SKM-1 (cell line): ENCODE results near the gene DBF4.
"Not testable (repeated sequence)": the region's sequence is repeated elsewhere in the genome, so short reads cannot be mapped to it uniquely, and the experiment has no call there.

Experiments used
- DNase-seq: peaks from one replicate; lab custom pipeline; 2025; ENCODE audit not compliant: unreplicated experiment; lab: John Stamatoyannopoulos, UW

DBF4 gene

GRCh38 chr7:87876040-87876868 is at the start of gene DBF4, which contains the start of gene SLC25A40:
TSS of gene DBF4 (plus strand) at chr7:87876493. CDS start at chr7:87876733, 240 bp downstream.
TSS of gene SLC25A40 (minus strand) at chr7:87876360. CDS start at chr7:87858727, 17,633 bp downstream.
- DNase-seq = peak; percentile 85

GRCh38 chr7:87828383-87828782 is 47.9 kb upstream of the DBF4 start:
- not testable (repeated sequence) for DNase-seq

- DNase-seq = no peak
Observed at GRCh38 chr7:87831097-87831496, 45.2 kb upstream of the DBF4 start.

- no peak for DNase-seq
Observed at GRCh38 chr7:87833130-87833529, 43.2 kb upstream of the DBF4 start.

- DNase-seq = no peak
Observed at GRCh38 chr7:87837597-87837996, 38.7 kb upstream of the DBF4 start.

GRCh38 chr7:87850836-87851593 is 25.3 kb upstream of the DBF4 start:
- no peak for DNase-seq

- no peak for DNase-seq
Observed at GRCh38 chr7:87852306-87852705, 24.0 kb upstream of the DBF4 start.

GRCh38 chr7:87853237-87853864 is 22.9 kb upstream of the DBF4 start:
- no peak for DNase-seq

- DNase-seq = no peak
Observed at GRCh38 chr7:87858417-87859100, 17.7 kb upstream of the DBF4 start.

- DNase-seq = no peak
Observed at GRCh38 chr7:87866089-87866488, 10.2 kb upstream of the DBF4 start.

- not testable (repeated sequence) for DNase-seq
Observed at GRCh38 chr7:87866533-87866932, 9.8 kb upstream of the DBF4 start.

- DNase-seq = no peak
Observed at GRCh38 chr7:87870471-87870870, 5.8 kb upstream of the DBF4 start.

GRCh38 chr7:87872346-87872745 is 3.9 kb upstream of the DBF4 start:
- DNase-seq = no peak

- not testable (repeated sequence) for DNase-seq
Observed at GRCh38 chr7:87873328-87873727, 3.0 kb upstream of the DBF4 start.

- DNase-seq = peak; percentile 89
Observed at GRCh38 chr7:87874066-87874465, 2.2 kb upstream of the DBF4 start.

- no peak for DNase-seq
Observed at GRCh38 chr7:87875151-87876039, 898 bp upstream of the DBF4 start.

- no peak for DNase-seq
Observed at GRCh38 chr7:87876869-87877234, 559 bp downstream of the DBF4 start.

GRCh38 chr7:87877366-87878040 is 1.2 kb downstream of the DBF4 start:
- DNase-seq = no peak

GRCh38 chr7:87878208-87878735 is 2.0 kb downstream of the DBF4 start:
- no peak for DNase-seq
